Kasumi-1 (cell line): ENCODE results near the gene PROK1.
"Not testable (repeated sequence)": the region's sequence is repeated elsewhere in the genome, so short reads cannot be mapped to it uniquely, and the experiment has no call there.

ENCODE experiments used
- DNase-seq, 2 experiments: peaks; one replicate each; lab custom pipeline; 2025; lab: John Stamatoyannopoulos, UW

Gene PROK1, protein sequence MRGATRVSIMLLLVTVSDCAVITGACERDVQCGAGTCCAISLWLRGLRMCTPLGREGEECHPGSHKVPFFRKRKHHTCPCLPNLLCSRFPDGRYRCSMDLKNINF

DNA sequence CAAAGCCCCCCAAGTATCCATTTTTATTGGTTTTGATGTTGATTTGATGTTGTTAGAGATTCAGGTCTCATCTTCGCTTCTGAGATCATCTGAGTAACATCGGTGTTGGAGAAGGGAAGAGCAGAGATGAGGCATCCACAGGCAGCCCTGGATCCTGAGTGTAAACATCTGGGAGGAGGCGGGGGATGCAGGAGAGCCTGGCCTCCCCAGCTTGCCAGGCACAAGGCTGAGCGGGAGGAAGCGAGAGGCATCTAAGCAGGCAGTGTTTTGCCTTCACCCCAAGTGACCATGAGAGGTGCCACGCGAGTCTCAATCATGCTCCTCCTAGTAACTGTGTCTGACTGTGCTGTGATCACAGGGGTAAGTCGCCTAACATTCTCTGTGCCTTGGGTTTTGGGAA is at the start of gene PROK1:
TSS of gene PROK1 (plus strand) at position 221 of the 400 bp plus-strand sequence. CDS start at position 289, 68 bp downstream.
- DNase-seq = no peak

GRCh38 chr1:110403805-110404204 is 47.1 kb upstream of the PROK1 start:
- no peak for DNase-seq

DNA sequence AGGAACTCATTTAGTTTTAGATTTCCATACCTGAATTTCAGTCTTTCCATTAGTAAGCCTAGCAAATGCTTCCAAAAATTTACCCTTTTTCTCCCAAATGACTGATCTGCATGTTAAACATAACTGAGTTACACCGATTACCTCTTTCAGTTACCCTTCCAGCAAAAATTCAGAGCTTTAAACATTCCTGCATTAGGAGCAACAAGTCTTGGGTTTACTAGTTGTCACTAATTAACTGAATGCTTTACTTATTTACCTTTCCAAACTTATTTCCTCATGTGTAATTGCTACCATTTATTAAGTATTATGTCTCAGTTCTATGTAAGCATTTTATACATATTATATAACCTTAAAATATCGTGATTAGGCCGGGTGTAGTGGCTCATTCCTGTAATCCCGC is 46.5 kb upstream of the PROK1 start:
- no peak for DNase-seq

DNA sequence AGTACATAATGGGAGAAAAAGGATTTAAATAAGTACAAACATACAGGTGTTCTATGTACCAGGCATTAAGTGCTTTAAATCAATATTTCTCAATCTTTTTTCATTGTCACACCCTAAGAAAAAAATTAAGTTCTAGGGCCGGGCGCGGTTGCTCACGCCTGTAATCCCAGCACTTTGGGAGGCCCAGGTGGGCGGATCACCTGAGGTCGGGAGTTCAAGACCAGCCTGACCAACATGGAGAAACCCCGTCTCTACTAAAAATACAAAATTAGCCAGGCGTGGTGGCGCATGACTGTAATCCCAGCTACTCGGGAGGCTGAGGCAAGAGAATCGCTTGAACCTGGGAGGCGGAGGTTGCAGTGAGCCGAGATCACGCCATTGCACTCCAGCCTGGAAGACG is 44.5 kb upstream of the PROK1 start:
- not testable (repeated sequence) for DNase-seq

GRCh38 chr1:110407260-110408210 is 43.4 kb upstream of the PROK1 start, which contains the start of gene LAMTOR5:
Gene LAMTOR5, minus strand, starts transcription at chr1:110407694. Its CDS starts 74 bp downstream, at chr1:110407620.
- peak; percentile 95 for DNase-seq

DNA sequence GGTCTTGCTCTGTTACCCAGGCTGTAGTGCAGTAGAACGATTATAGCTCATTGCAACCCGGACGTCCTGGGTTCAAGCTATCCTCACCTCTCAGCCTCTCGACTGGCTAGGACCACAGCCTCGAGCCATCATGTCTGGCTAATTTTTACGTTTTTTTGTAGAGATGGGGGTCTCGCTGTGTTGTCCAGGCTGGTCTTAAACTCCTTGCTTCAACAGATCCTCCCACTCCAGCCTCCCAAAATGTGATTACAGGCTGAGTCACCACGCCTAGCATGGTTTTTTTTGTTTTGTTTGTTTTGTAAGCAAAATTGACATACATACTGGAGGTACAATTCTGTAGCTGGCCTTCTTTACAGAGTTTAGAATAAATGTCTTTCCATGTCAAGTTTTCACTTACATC is 42.5 kb upstream of the PROK1 start:
- no peak for DNase-seq

DNA sequence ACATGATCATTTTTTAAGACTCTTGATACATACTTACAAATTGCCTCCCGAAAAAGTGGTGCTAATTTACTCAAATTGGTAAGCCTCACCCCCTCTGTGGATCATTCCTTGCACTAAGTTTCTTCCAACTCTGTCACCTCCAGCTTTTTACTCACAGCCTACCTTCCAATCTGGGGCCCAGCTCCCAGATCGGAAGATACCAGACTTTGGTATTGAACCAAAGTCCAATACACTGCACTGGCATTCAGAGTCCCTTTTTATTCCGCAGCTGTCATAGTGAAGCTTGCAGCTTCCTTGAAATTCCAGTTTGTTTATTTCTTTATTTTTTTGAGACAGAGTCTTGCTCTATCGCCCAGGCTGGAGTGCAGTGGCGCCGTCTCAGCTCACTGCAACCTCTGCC is 41.6 kb upstream of the PROK1 start:
- DNase-seq = no peak

DNA sequence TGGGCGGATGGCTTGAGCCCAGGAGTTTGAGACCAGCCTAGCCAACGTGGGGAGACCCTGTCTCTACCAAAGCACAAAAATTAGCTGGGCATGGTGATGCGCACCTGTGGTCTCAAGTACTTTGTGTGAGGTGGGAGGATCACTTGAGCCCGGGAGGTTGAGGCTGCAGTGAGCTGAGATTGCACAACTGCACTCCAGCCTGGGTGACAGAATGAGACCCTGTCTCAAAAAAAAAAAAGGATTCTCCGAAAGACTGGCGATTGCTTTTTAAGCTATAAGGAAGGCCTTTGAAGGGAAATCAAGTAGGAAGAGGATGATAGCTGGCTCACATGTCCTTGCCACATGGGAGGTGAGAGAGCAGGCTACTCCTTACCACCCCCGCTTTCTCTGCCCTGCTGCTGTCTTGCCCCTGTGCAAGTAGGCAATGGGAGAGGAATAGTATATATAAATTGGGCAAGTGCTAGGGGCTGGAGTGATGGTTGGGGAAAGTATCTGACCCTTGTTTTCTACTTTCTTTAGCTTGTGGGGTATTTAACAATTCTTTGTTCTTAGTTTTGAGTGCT is 39.7 kb upstream of the PROK1 start:
- DNase-seq = no peak

DNA sequence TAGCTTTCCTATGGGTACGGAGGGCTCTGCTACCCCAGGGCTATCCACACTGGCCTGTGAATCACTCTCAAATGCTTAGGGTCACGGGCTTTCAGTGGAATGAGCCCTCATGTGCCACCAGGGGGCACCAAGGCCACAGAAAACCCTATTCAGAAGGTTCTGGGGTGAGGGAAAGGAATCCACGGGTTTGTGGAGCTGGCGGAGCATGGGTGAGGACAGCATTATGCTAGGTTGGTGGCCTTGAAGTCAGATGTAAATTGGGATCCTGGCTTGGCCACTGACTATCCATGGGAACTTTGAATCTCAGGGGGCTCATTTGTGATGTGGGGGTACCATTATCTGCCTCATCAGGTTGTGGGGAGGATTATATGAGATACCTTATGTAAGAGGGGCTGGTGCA is 38.4 kb upstream of the PROK1 start:
- DNase-seq = peak; percentile 59 to 75

DNA sequence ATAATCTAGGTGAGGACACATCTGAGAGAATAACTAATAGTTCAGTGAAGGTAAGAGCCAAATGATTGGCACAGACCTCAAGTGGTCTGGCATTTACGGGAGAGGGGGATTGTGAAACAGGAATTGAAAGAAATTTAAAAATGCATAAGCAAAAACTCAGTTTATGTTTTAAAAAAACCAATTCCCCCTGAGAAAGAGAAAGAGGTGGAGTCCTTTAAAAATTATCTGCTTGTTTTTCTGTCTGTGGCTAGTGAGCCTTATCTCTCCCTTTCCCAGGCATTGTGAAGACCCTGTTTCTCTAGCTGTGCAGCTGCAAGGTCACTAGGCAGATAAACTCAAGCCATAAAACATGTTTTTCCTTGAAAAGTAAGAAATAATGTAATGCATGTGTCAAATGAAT is 37.9 kb upstream of the PROK1 start:
- not testable (repeated sequence) for DNase-seq

- DNase-seq = no peak
Observed at GRCh38 chr1:110418729-110419128, 32.2 kb upstream of the PROK1 start.

DNA sequence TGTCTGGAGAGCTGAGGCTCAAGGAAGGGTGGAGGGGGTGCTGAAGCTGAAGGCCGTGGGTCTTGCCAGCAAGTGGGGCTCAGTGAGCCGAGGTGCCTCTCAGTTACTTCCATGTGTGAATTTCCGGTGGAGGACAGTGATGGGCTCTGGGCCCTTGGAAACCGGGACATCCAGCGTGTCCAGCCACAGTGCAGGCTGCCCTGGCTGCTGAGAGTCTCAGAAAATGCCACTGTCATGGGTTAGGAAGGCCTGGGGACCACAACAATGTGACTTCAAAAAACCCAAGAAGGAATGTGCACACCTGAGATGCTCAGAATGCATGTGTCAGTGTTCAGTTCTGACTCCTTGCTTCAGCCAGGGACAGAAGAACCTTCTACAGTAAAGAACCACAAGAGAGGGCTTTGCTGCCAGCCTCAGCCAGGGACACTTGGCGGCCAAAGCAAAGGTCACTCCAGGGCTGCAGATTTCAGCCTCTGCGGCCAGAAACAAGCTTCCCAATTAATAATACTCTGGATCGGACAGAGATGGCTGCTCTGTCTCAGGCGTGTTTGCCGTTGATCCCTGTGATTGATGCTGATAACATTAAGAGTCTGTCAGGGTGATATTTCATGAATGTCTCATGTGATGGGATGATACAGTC is 30.8 kb upstream of the PROK1 start:
- no peak for DNase-seq

DNA sequence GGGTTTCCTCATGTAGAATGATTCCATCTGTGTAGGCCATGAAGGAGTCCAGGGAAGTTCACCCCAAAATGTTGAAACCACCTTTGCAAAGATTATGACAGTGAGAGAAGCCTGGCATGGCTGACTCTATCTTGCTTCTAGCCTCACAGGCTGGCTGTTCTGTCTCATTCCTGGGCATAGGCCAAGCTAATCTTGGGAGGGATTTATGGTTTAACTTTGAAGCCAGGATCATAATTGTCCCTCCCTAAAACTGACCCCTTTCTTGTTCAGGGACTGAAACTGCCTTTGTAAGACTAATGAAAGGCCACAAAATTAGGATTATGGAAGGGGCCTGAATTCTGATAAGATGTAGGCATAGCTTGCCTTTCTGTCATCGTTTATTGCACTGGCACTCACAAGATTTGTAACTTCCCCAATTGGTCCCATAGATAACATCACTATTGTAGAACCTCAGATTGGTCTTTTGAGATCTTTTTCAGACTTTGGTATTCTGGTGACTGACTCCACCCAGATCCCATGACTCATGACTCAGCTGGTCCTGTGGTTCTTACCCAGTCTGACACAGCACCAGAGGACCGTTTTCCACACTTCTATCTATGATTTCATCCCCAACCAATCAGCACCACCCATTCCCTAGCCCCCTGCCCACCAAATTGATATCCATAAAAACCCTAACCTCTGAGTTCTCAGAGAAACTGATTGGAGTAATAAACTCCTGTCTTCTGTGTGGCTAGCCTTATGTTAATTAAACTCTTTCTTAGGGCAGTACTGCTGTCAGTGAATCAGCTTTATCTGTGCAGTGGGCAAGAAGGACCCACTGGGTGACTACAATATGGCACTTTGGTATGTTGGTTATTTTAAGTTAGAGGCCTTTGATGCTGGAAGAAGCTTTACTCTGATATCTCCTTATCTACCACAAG is 29.8 kb upstream of the PROK1 start:
- no peak for DNase-seq

DNA sequence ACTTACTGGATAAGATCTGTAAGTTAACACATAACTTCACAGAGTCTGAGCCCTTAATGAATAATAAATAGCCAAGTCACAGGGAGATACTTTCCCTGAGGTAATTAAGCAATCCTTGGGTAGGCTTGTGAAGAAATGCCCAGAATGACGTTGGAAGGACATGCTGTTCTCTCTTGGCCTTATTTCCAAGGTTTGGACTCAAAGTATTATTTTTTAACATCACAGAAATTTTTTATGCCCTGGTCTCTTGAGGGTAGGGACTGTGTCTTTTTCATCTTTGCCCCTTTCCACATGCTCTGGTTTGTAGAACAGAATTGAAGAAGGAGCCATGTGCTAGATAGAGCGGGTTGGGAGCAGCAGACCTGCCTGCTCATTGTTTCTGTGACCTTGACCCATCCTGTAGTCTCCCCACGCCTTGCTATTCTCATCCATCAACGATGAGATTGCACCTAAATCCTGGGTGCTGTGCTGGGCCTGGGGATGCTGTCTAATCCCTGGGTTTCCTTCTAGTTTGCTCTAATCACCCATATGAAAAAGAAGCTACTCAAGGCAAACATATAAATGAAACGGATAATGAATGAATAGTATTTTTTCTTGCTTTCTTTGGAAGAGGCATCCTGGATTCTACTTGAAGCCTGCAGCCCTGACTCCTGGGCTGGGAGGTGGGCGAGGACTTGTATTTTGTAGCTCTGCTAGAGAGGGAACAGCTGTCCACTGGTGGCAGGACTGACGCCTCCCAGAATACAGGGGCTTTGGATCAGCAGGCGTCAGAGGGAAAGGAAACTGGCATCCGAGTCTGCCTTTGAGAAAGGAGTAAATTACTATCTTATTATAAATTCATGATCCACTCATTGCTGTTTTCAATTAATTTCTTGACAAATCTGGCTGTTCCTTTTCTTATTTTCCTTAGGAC is 26.0 kb upstream of the PROK1 start:
- DNase-seq = no peak

DNA sequence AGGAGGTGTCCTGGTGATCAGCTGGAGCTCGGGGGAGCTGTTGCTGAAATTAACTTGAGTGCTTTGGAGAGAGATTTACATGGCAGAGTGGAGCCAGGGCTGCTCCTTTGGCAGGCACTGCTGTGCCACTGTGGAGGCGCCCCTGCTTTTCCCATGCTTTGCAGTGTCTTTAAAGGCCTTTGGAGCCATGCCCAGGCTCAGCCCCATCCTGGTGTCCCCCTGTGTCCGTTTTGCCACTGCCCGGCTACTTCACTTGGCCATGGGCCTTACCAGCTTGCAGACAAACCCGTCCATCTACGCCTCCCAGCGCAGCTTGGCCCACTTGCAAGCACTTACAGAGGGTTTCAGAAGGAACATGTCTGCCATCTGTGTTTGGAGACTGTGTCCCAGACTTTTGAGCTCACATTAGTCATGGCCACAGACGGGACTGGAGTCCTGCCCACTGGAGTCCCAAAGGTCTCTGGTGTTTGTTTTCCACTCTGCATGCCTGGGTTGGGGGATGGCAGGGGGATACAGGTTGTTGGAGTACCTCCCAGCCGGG is 25.3 kb upstream of the PROK1 start:
- DNase-seq = no peak

DNA sequence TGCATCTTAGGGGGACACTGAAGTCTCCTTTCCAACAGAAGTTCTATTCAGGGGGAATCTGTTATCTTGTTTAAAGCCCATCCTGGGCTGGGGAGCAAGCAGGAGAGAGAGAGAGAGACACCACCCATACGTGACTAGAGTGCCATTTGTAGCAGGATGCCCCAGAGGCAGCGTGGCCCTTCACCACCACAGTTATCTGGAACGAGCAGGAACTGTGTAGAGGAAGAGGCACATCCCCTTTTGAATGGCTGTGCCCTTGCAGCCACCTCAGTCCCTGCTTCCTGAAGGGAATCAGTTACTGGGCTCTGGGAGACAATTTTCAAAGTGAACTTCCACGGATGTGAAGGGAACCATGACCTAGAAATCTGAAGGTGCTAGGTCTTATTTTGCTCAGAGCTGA is 24.1 kb upstream of the PROK1 start:
- DNase-seq = peak; percentile 67 to 72

DNA sequence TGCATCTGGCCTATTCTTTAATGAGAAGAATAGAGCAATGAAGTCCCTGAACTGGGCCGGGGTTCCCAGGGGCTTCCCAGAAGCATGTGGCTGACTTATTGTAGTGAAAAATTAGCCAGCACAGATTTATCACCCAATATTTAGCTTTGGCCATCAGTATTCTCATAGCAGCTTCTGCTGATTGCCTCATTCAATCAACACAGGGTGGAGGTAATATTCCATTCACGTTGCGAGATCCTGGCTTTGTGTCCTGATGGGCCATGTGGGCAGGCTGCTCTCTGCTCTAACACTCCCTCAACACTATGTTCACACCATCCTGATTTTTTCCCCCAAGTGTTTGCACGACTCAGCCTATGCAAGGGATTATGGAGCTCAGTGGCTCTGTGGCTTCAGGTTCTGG is 22.0 kb upstream of the PROK1 start:
- no peak for DNase-seq

DNA sequence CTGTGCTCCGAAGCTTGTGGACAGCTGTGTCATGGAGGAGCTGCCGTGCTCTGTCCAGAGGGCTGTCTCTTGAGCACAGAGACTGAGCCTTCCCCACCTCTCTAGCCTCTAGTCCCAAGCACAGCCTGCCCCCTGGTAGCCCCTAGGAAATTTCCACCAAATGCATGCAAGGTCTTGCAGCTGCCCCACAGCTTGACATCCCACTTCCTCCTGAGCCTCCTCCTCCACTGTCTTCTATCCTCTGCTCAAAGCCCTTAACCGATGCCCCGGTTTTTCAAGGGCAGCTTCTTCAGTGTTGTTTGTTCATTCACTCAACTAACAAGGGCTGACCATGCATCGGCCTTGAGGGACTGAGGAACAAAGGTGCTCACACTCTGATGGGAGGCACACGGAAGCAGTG is 20.6 kb upstream of the PROK1 start:
- peak; percentile 67 to 72 for DNase-seq

DNA sequence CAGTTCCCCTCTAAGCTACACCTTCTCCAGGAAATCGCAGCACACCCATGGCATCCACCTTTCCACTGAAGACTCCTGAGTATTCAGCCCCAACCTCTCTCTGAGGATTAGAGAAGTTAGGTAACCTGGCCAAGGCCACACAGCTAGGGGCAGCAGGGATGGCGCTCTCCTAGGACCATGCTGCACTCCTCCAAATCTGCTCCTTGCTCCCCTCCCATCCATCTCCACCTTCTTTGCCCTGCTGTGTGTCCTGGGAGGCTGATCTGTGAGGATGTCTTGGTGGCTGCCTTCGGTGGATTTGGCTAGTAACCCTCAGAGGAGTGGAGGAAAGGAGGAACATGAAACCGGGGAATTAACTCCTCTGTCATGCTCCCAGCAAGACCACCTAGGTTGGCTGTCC is 20.0 kb upstream of the PROK1 start:
- no peak for DNase-seq

DNA sequence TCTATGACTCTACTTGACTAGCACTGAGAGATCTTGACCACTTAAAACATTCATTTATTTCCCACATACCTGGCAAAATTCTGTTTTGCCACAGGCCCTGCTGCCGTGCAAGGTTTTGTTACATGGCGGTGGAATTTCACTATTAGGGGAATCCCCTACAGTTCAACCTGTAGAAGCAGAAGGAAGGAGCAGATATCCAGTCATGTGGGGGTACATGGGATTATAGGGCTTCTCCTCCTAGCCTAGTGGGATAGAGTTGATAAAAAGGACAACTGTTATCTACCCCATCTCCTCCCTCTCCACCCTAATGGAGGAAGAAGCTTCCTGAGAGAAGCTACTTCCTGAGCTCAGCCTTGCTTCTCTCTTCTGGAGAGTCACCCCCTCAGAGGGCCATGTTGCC is 17.7 kb upstream of the PROK1 start:
- DNase-seq = no peak
